Stimulated activated CD4-positive, alpha-beta T cell treated with anti-CD3 and anti-CD28 coated beads, Interleukin-1b, Interleukin-23, amount 100 ng/mL, for 48 hours (primary cell): Measurements from ENCODE around the gene SLC16A2.
A peak's percentile ranks its signal among the peaks of the same experiment; 100 is the strongest.

Experiments
- DNase-seq: peaks from one replicate; pipeline ENCODE4 v3.0.0-alpha.2; 2020

SLC16A2 gene

DNA sequence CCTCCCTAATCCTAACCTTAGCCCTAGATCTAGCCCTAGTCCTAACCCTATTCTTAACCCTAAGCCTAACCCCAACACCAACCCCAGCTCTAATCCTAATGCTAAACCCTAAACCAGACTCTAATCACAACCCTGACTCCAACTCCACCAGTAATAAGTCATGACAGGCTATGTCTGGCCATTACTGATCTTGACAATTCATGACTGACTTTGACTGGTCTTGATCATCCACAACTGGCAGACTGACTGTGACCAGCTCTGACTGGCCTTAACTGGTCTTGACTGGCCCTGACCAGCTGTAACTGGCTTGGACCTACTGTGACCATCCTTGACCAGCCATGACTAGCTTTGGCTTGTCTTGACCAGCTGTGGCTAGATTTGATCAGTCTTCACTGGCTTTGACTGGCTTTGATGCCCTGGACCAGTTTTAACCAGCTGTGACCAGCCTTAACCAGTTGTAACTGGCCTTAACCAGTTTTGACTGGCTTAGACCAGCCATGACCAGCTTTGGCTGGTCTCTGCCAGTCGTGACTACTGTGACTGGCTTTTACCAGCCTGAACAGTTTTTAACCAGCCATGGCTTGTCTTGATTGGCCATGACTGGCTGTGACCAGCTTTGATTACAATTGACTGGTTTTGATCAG is 124.7 kb downstream of the SLC16A2 start:
- no peak for DNase-seq

GRCh38 chrX:74546984-74547383 is 125.7 kb downstream of the SLC16A2 start:
- no peak for DNase-seq

DNA sequence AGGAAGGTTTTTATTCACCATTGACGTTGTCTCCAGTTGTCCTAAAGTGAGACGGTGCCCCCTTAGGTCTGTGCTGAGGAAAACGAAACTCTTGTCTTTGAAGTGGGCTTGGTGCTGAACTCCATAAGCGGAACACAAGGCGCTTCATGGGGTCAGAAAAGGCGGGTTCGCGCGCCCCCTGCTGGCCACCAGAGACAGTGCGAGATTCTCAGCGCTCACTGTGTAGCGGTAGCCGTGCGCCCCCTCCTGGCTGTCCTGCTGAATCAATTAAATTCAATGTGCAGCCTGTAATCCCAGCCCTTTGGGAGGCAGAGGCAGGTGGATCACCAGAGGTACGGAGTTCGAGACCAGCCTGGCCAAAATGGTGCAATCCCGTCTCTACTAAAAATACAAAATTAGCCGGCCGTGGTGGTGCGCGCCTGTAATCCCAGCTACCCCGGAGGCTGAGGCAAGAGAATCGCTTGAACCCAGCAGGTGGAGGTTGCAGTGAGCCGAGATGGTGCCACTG is 129.1 kb downstream of the SLC16A2 start:
- DNase-seq = peak; percentile 80

- DNase-seq = no peak
Measured at GRCh38 chrX:74551934-74552333, 130.6 kb downstream of the SLC16A2 start.

DNA sequence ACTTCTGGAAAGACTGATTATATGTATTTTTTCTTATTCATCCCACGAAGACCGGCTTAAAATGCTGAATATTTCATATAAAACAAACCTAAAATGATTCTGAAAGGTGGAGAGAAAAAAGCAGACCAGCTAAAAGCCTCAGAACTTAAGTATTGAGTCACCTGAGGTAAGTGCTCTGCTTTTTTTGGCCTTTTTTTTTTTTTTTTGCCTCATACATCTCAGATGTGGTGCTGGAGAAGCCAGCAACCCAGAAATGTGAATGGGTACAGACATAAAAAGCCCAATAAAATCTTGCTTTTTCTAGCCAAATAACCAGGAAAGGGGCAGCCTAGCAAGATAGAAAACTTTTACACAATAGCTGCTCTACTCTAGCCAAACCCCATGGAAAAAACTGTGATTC is 136.1 kb downstream of the SLC16A2 start:
- DNase-seq = no peak

GRCh38 chrX:74578137-74578536 is 156.8 kb downstream of the SLC16A2 start:
- DNase-seq = peak; percentile 23

GRCh38 chrX:74579597-74580198 is 158.4 kb downstream of the SLC16A2 start:
- no peak for DNase-seq
